ENCODE measurements around the gene SPINT2.

DNA sequence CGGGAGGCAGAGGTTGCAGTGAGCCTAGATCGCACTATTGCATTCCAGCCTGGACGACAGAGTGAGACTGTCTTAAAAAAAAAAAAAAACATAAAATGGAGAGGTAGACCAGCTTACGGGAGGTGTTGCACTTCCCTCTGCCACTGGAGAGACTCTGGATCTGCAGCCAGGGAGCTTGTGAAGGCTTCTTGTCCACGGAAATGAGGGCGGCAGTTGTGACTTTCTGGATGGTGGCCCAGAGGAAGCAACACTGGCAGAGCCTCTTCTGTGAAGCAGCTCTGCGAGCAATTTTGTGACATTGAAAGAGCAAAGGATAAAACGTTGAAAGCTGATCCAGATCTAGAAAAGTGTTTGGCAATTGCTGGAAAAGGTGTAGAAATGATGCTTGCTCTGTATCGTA, 10.4 kb downstream of the SPINT2 start:
- TF ChIP-seq POLR2A (IDR thresholded peaks at IDR 0.05) (no peak), CTCF (IDR thresholded peaks at IDR 0.05) (no peak)
